Endothelial cell (in vitro differentiated cells): ENCODE results near the gene ARL6IP6. TPM values are rescaled to one million over a fixed set of nuclear protein-coding genes. Genes with fewer than 3 reads are reported as not detected.
"Not testable (repeated sequence)": the region's sequence is repeated elsewhere in the genome, so short reads cannot be mapped to it uniquely, and the experiment has no call there.

Experiments
- DNase-seq: peaks from one replicate; pipeline ENCODE4 v3.0.0; 2021; ENCODE audit warnings: low spot score
- H3K27ac Mint-ChIP-seq: one replicate; pipeline ENCODE4 v1.8.0; 2021; ENCODE audit warnings: mixed read lengths, inconsistent platforms; ENCODE audit not compliant: unreplicated experiment
- H3K27me3 Mint-ChIP-seq: one replicate; pipeline ENCODE4 v1.8.0; 2021; ENCODE audit warnings: mild to moderate bottlenecking, moderate library complexity, mixed read lengths, inconsistent platforms; ENCODE audit not compliant: unreplicated experiment
- H3K36me3 Mint-ChIP-seq: one replicate; pipeline ENCODE4 v1.8.0; 2021; ENCODE audit warnings: mild to moderate bottlenecking, low read depth, mixed read lengths, inconsistent platforms; ENCODE audit not compliant: unreplicated experiment
- H3K4me1 Mint-ChIP-seq: one replicate; pipeline ENCODE4 v1.8.0; 2021; ENCODE audit warnings: mild to moderate bottlenecking, mixed read lengths, inconsistent platforms; ENCODE audit not compliant: unreplicated experiment
- H3K4me3 Mint-ChIP-seq: one replicate; pipeline ENCODE4 v1.8.0; 2021; ENCODE audit warnings: mild to moderate bottlenecking, mixed read lengths, inconsistent platforms; ENCODE audit not compliant: unreplicated experiment
- H3K9me3 Mint-ChIP-seq: one replicate; pipeline ENCODE4 v1.8.0; 2021; ENCODE audit warnings: mixed read lengths, inconsistent platforms; ENCODE audit not compliant: unreplicated experiment
- total RNA-seq: library from RNA; stranded (reverse); fragmentation: NEBNext Ultra II Directional; extraction: Animal tissue kit (Norgen Biotek cat#: 25700); gene quantifications from one replicate; pipeline ENCODE4 v1.2.1, GENCODE V29; 2021; ENCODE audit not compliant: unreplicated experiment
- TF ChIP-seq, protein P1 (sequence below): fragments of 200-600 bp; sonication (generic); IDR thresholded peaks from one replicate; pipeline ENCODE4 v1.5.0; 2021; ENCODE audit warnings: antibody characterized with exemption; ENCODE audit not compliant: unreplicated experiment

The ARL6IP6 gene
- total RNA-seq, 1 donor from 2014 or later = 22.7 TPM

DNA sequence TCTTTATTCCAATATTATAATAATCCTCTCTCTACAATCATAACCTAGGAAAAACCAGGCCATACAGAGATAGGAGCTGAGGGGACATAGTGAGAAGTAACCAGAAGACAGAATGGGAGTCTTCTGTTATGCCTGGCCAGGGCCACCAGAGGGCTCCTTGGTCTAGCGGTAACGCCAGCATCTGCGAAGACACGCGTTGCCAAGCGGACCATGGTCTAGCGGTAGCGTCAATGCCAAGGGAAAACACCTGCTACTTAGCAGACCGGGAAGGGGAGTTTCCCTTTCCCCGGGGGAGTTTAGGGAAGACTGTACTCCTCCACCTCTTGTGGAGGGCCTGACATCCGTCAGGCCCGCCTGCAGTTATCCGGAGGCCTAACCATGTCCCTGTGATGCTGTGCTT lies 36.6 kb downstream of the ARL6IP6 start:
- Mint-ChIP-seq H3K4me1 (no peaks in the 10 kb centered on the region), H3K27me3 (peaks cover 2% of the 10 kb centered on the region), H3K27ac (no peak overlapping the region), H3K9me3 (no peaks in the 10 kb centered on the region), H3K36me3 (peaks cover 3% of the 10 kb centered on the region), H3K4me3 (no peak overlapping the region)
- DNase-seq = peak; percentile 56
- TF ChIP-seq, protein P1, sequence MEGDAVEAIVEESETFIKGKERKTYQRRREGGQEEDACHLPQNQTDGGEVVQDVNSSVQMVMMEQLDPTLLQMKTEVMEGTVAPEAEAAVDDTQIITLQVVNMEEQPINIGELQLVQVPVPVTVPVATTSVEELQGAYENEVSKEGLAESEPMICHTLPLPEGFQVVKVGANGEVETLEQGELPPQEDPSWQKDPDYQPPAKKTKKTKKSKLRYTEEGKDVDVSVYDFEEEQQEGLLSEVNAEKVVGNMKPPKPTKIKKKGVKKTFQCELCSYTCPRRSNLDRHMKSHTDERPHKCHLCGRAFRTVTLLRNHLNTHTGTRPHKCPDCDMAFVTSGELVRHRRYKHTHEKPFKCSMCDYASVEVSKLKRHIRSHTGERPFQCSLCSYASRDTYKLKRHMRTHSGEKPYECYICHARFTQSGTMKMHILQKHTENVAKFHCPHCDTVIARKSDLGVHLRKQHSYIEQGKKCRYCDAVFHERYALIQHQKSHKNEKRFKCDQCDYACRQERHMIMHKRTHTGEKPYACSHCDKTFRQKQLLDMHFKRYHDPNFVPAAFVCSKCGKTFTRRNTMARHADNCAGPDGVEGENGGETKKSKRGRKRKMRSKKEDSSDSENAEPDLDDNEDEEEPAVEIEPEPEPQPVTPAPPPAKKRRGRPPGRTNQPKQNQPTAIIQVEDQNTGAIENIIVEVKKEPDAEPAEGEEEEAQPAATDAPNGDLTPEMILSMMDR = peak; percentile 59

DNA sequence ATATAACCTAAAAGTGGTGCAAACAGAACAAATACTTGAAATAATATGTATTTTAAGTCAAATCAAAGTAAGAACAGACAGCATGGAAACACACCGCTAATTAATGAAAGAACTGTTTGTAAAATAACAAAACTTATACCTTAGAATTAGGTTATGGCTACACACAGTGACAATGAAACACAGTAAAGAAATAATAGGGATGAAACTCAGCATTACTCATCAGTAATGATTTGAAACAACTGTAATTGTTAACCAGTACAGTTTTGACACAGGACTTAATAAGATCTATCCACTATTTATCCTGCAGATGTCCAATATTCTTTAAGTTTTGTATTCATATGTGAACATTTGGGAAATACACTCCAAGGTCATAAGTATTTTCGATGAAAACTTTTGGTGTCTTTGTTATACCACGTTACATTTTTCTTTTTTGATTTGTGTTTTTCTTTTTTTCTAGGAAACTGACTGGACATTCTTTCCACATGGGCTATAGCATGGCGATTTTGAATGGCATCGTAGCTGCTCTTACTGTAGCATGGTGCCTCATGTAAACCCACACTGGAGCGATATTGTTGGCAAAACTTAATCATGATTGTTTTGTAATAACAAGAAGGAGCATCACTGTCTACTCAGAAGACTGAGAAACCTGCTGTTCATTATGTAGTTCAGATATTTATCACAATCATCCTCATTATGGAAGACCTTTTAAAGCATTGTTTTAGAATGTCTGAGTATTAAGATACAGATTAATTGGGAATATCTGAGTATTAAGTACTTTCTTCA lies 41.1 kb downstream of the ARL6IP6 start:
- no peak overlapping the region for H3K27ac Mint-ChIP-seq
- peaks cover 7% of the 10 kb centered on the region for H3K36me3 Mint-ChIP-seq
- H3K4me3 Mint-ChIP-seq = no peak overlapping the region
- TF ChIP-seq, protein P1 = no peak
- DNase-seq = no peak
- H3K9me3 Mint-ChIP-seq = no peaks in the 10 kb centered on the region
- peaks cover 2% of the 10 kb centered on the region for H3K27me3 Mint-ChIP-seq
- H3K4me1 Mint-ChIP-seq = no peaks in the 10 kb centered on the region

DNA sequence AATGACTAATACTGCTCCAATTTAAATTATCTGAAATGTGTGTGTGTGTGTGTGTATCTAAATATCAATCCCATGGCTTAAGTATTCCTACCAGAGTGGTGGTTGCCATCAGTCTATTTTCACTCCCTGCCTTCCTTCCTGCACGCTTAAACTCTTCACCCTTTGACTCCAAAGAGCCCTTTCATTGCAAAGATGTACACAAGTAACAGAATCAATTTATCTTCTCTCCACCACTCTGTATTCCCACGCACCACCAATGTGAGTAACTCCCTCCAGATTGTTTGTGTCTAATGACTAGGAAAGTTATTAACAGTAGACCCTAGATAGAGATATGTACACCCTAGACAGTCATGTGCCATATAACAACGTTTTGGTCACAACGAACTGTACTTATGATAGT lies 42.8 kb downstream of the ARL6IP6 start:
- Mint-ChIP-seq H3K4me3 (no peak overlapping the region), H3K9me3 (no peaks in the 10 kb centered on the region), H3K27ac (no peak overlapping the region), H3K4me1 (no peaks in the 10 kb centered on the region), H3K27me3 (no peaks in the 10 kb centered on the region), H3K36me3 (peaks cover 4% of the 10 kb centered on the region)
- TF ChIP-seq, protein P1 = no peak
- DNase-seq = no peak

DNA sequence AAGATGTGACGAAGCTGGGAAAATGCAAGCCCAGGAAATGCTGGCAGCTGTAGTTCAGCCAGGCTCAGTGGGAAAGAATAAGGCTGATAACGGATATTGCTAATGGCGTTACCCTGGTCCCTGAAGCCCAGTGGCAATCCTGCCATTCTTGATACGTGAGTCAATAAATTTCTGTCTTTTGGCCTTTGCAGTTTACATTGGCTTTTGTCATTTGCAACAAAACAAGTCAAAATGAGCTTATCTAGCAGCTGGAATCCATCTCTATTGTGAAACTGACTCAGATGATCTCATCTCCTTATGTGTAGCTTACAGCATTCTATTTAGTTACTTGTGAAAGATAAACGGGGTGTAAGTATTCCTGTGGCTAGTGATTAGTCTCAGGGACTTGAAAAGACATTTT lies 43.8 kb downstream of the ARL6IP6 start:
- no peak overlapping the region for H3K4me3 Mint-ChIP-seq
- TF ChIP-seq, protein P1 = no peak
- peaks cover under 1% of the 10 kb centered on the region for H3K4me1 Mint-ChIP-seq
- H3K9me3 Mint-ChIP-seq = no peaks in the 10 kb centered on the region
- no peak for DNase-seq
- no peak overlapping the region for H3K27ac Mint-ChIP-seq
- H3K27me3 Mint-ChIP-seq = peaks cover under 1% of the 10 kb centered on the region
- peaks cover 4% of the 10 kb centered on the region for H3K36me3 Mint-ChIP-seq

DNA sequence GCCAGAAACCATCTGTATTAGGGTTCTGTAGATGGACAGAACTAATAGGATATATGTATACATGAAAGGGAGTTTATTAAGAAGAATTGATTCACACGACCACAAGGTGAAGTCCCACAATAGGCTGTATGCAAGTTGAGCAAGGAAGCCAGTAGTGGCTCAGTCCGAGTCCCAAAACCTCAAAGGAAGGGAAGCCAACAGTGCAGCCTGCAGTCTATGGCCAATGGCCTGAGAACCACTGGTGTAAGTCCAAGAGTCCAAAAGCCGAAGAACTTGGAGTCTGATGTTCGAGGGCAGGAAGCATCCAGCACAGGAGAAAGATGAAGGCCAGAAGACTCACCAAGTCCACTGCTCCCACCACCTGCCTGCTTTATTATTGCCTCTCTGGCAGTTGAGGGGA lies 44.8 kb downstream of the ARL6IP6 start:
- not testable (repeated sequence) for H3K9me3 Mint-ChIP-seq, H3K27me3 Mint-ChIP-seq, H3K4me3 Mint-ChIP-seq, H3K36me3 Mint-ChIP-seq, H3K27ac Mint-ChIP-seq, H3K4me1 Mint-ChIP-seq, DNase-seq
